A549 (cell line): Measurements from ENCODE around the gene ZNF324. TPM values are rescaled to one million over a fixed set of nuclear protein-coding genes. Genes with fewer than 3 reads are reported as not detected.
A peak's percentile ranks its signal among the peaks of the same experiment; 100 is the strongest.

Experiments used
- ATAC-seq, 2 experiments: fragments of 200-7000 bp in 1 of 2; fragments of >200 bp in 1 of 2; cut with Nextera tagmentation in 1 of 2; cut with Tn5 transposase in 1 of 2; 3 replicates each; pipeline versions ENCODE4 v1.8.0 to v1.9.1; 2018 to 2020; ENCODE audit warnings: mild to moderate bottlenecking in 1 of 2, moderate library complexity in 1 of 2
- CTCF ChIA-PET: fragments of 300-600 bp; sonication (Branson Sonifier 250); formaldehyde crosslinking; extraction: SDS; loops from one replicate; lab custom pipeline; 2021; ENCODE audit warnings: antibody characterized with exemption, inconsistent platforms; lab: Yijun Ruan, JAX
- POLR2A ChIA-PET: fragments of 350-600 bp; formaldehyde crosslinking; extraction: SDS; loops from one replicate; lab custom pipeline; 2021; ENCODE audit warnings: antibody characterized with exemption, inconsistent platforms; lab: Yijun Ruan, JAX
- DNase-seq, 2 experiments: peaks; one replicate each; pipeline versions ENCODE4 v3.0.0 to v3.0.0-alpha.2; 2011 to 2016; ENCODE audit warnings: low read depth in 1 of 2, low spot score in 1 of 2
- FAIRE-seq: peaks from 2 replicates; lab custom pipeline; 2011; peaks lifted over from hg19 to GRCh38; lab: Jason Lieb, UNC
- H3K27ac ChIP-seq, 2 experiments: fragments of >200 bp; sonication (Bioruptor Twin); formaldehyde crosslinking; 3 replicates each; pipeline ENCODE4 v1.5.1; 2016 to 2017
- H3K4me1 ChIP-seq: fragments of >200 bp; sonication (Bioruptor Twin); formaldehyde crosslinking; 3 replicates; pipeline ENCODE4 v1.6.1; 2016
- H3K4me2 ChIP-seq: fragments of >200 bp; sonication (Bioruptor Twin); formaldehyde crosslinking; 3 replicates; pipeline ENCODE4 v1.6.1; 2016
- H3K4me3 ChIP-seq: fragments of >200 bp; sonication (Bioruptor Twin); formaldehyde crosslinking; 3 replicates; pipeline ENCODE4 v1.5.1; 2016
- H3K9me3 ChIP-seq: fragments of >200 bp; sonication (Bioruptor Twin); formaldehyde crosslinking; 3 replicates; pipeline ENCODE4 v1.6.1; 2016
- CBX2 ChIP-seq: fragments of 200-600 bp; sonication (generic); IDR thresholded peaks from 2 replicates; pipeline ENCODE4 v1.6.1; 2016; ENCODE audit warnings: low read depth, mild to moderate bottlenecking, borderline replicate concordance
- CBX8 ChIP-seq: fragments of 200-600 bp; sonication (generic); IDR thresholded peaks from 2 replicates; pipeline ENCODE4 v1.6.1; 2016
- CEBPB ChIP-seq, 2 experiments: fragments of >200 bp in 1 of 2; sonication (Bioruptor Twin) in 1 of 2; formaldehyde crosslinking in 1 of 2; IDR thresholded peaks; 2 replicates each; pipeline ENCODE4 v1.6.1; 2012 to 2016
- CHD2 ChIP-seq: fragments of 150-350 bp; IDR thresholded peaks from 2 replicates; pipeline ENCODE4 v1.6.1; 2014; ENCODE audit warnings: low read length; ENCODE audit not compliant: partially characterized antibody
- CHD4 ChIP-seq: fragments of 200-600 bp; sonication (generic); IDR thresholded peaks from 2 replicates; pipeline ENCODE4 v1.6.1; 2016; ENCODE audit warnings: antibody characterized with exemption, mild to moderate bottlenecking, borderline replicate concordance
- EHMT2 ChIP-seq: fragments of 200-600 bp; sonication (generic); IDR thresholded peaks from 2 replicates; pipeline ENCODE4 v1.6.1; 2016; ENCODE audit warnings: antibody characterized with exemption, low read depth, mild to moderate bottlenecking, moderate library complexity
- FOXS1 ChIP-seq: fragments of 250-450 bp; sonication (Bioruptor Pico); IDR thresholded peaks from 2 replicates; pipeline ENCODE4 v1.5.0; 2020; ENCODE audit warnings: mild to moderate bottlenecking, moderate library complexity
- GATA3 ChIP-seq: IDR thresholded peaks from 2 replicates; pipeline ENCODE4 v1.6.1; 2012; ENCODE audit warnings: borderline replicate concordance
- HDAC2 ChIP-seq: fragments of 200-600 bp; sonication (generic); IDR thresholded peaks from 2 replicates; pipeline ENCODE4 v1.6.1; 2016
- HEYL ChIP-seq: fragments of 250-450 bp; sonication (Bioruptor Pico); IDR thresholded peaks from 2 replicates; pipeline ENCODE4 v1.8.0; 2021; ENCODE audit warnings: mild to moderate bottlenecking, moderate library complexity
- HOXB5 ChIP-seq: fragments of 250-450 bp; sonication (Bioruptor Pico); IDR thresholded peaks from 2 replicates; pipeline ENCODE4 v1.5.0; 2020; ENCODE audit warnings: mild to moderate bottlenecking, moderate library complexity
- JUN ChIP-seq, 2 experiments: fragments of >200 bp; sonication (Bioruptor Twin); formaldehyde crosslinking; IDR thresholded peaks; 2 replicates in 1 of 2; 3 replicates in 1 of 2; pipeline ENCODE4 v1.6.1; 2016 to 2017
- KDM1A ChIP-seq: fragments of 200-600 bp; sonication (generic); IDR thresholded peaks from 2 replicates; pipeline ENCODE4 v1.6.1; 2016; ENCODE audit warnings: low read depth, mild to moderate bottlenecking
- MAFK ChIP-seq: fragments of 450-650 bp; IDR thresholded peaks from 2 replicates; pipeline ENCODE4 v1.6.1; 2014; ENCODE audit not compliant: partially characterized antibody
- MAZ ChIP-seq: fragments of 150-350 bp; IDR thresholded peaks from 2 replicates; pipeline ENCODE4 v1.6.1; 2014; ENCODE audit warnings: antibody characterized with exemption, low read depth, low read length, borderline replicate concordance
- NPAS2 ChIP-seq: fragments of 250-450 bp; sonication (Bioruptor Pico); IDR thresholded peaks from 2 replicates; pipeline ENCODE4 v1.8.0; 2022; ENCODE audit warnings: mild to moderate bottlenecking, moderate library complexity, borderline replicate concordance
- NR3C1 ChIP-seq: fragments of >200 bp; sonication (Bioruptor Twin); formaldehyde crosslinking; IDR thresholded peaks from 3 replicates; pipeline ENCODE4 v1.6.1; 2017
- POLR2AphosphoS2 ChIP-seq: conservative IDR thresholded peaks from 2 replicates; pipeline ENCODE4 v1.6.1; 2012; ENCODE audit warnings: low read length, improper control_type of control experiment, inconsistent platforms
- RAD21 ChIP-seq, 2 experiments: fragments of >200 bp in 1 of 2; sonication (Bioruptor Twin) in 1 of 2; formaldehyde crosslinking in 1 of 2; IDR thresholded peaks in 1 of 2; conservative IDR thresholded peaks in 1 of 2; 2 replicates in 1 of 2; 3 replicates in 1 of 2; pipeline ENCODE4 v1.6.1; 2012 to 2018; ENCODE audit warnings: inconsistent platforms in 1 of 2
- RARB ChIP-seq: fragments of 250-450 bp; sonication (Bioruptor Pico); IDR thresholded peaks from 2 replicates; pipeline ENCODE4 v1.8.0; 2021; ENCODE audit warnings: mild to moderate bottlenecking, moderate library complexity
- SMC3 ChIP-seq: fragments of >200 bp; sonication (Bioruptor Twin); formaldehyde crosslinking; IDR thresholded peaks from 3 replicates; pipeline ENCODE4 v1.6.1; 2018; ENCODE audit warnings: inconsistent platforms
- SREBF2 ChIP-seq: fragments of 450-650 bp; IDR thresholded peaks from 2 replicates; pipeline ENCODE4 v1.6.1; 2014; ENCODE audit warnings: mild to moderate bottlenecking, moderate library complexity
- TP53 ChIP-seq: fragments of 250-450 bp; sonication (Bioruptor Pico); IDR thresholded peaks from 2 replicates; pipeline ENCODE4 v1.5.0; 2021; ENCODE audit warnings: mild to moderate bottlenecking, moderate library complexity
- ZNF302 ChIP-seq: fragments of 250-450 bp; sonication (Bioruptor Pico); IDR thresholded peaks from 2 replicates; pipeline ENCODE4 v1.9.0; 2021; ENCODE audit warnings: inconsistent platforms, mild to moderate bottlenecking, moderate library complexity
- ZSCAN20 ChIP-seq: fragments of 250-450 bp; sonication (Bioruptor Pico); IDR thresholded peaks from 2 replicates; pipeline ENCODE4 v1.8.0; 2022; ENCODE audit warnings: mild to moderate bottlenecking, moderate library complexity
- WGBS: methylation state at CpG from one replicate; pipeline ENCODE4 v1.1.6; 2017; ENCODE audit errors: missing lambda C conversion rate; 5-methylcytosine and 5-hydroxymethylcytosine counted together
- polyA minus RNA-seq: library from RNA; depleted of rRNA, polyadenylated mRNA; stranded (reverse); fragments of >200 nt; gene quantifications from 2 replicates; pipeline ENCODE4 v1.2.3, GENCODE V29; 2011; rRNA and poly(A)+ RNA removed
- polyA plus RNA-seq, 4 experiments: library from polyadenylated mRNA; depleted of rRNA in 3 of 4; stranded (reverse); fragments of >200 nt; fragmentation: RNase III in 1 of 4; extraction: RNeasy Plus Mini Kit Qiagen cat#74134 plus additional on column Dnase treatment in 1 of 4; gene quantifications; 2 replicates in 3 of 4; 3 replicates in 1 of 4; pipeline ENCODE4 v1.2.3, GENCODE V29; 2011 to 2017
- TF ChIP-seq, protein P1 (sequence below): fragments of 250-450 bp; sonication (Bioruptor Pico); IDR thresholded peaks from 2 replicates; pipeline ENCODE4 v1.5.0; 2020; ENCODE audit warnings: low read depth, mild to moderate bottlenecking, moderate library complexity
- TF ChIP-seq, protein P2 (sequence below): fragments of 150-350 bp; IDR thresholded peaks from 2 replicates; pipeline ENCODE4 v1.6.1; 2014; ENCODE audit warnings: low read depth, mild to moderate bottlenecking, low read length
- TF ChIP-seq, protein P3 (sequence below): fragments of 250-450 bp; sonication (Bioruptor Pico); IDR thresholded peaks from 2 replicates; pipeline ENCODE4 v1.5.0; 2021; ENCODE audit warnings: mild to moderate bottlenecking, moderate library complexity, borderline replicate concordance
- TF ChIP-seq, protein P4 (sequence below): fragments of >200 bp; sonication (Bioruptor Twin); formaldehyde crosslinking; IDR thresholded peaks from 3 replicates; pipeline ENCODE4 v1.5.1; 2016
- TF ChIP-seq, protein P5 (sequence below): fragments of 200-600 bp; sonication (generic); IDR thresholded peaks from 2 replicates; pipeline ENCODE4 v1.6.1; 2016; ENCODE audit warnings: antibody characterized with exemption, mild to moderate bottlenecking, moderate library complexity

Gene ZNF324
- polyA plus RNA-seq (2011; rRNA removed) = 3.0 and 3.1 TPM in 2 replicates
- polyA plus RNA-seq (2012; cell fraction: cytosol; rRNA removed) = 3.6 and 5.1 TPM in 2 replicates
- 6.9 and 10.0 TPM in 2 replicates for polyA plus RNA-seq (2012; cell fraction: nucleus; rRNA removed)
- polyA plus RNA-seq (2017; fragmentation: RNase III; extraction: RNeasy Plus Mini Kit Qiagen cat#74134 plus additional on column Dnase treatment) = 6.4 to 6.9 TPM (median 6.9 TPM) in 3 replicates
- 8.1 and 9.8 TPM in 2 replicates for polyA minus RNA-seq

DNA sequence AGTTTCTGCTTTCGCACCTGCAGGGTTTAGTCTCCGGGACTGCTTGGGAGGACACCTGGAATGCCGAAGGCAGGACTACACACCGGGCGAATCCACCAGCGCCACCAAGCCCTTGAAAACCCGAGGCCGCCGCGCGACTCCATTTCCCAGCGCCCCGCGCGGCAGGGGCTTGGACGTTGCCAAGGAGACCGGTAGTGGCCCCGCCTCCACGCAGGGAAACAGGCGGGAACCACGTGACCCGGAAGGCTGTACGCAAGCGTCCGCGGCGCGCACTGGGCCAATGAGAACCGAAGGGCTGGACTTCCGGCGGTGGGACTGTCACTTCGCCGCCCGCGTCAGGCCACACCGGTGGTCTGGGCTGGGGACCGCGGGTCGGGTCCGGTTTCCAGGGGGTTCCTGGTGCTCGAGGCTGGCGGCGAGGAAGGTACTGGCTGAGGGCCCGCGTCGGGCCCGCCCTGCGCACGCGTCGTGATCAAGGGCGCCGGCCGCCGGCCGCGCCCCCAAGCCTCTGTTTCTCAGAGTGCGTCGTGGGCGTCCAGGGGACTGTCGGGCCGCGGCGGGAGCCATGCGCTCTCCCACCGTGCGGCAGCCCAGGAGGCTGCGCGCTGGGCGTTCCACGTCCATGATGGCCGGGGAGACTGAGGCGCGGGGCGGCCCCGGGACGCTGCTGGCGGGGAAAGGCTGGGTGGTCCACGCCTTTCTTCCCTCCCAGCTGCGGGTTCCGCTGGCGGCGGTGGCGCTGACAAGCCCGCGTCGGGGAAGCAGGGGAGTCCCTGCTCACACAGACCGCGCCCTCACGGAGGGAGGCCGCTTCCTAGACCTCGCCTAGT is at the start of gene ZNF324:
Gene ZNF324 (plus strand): TSS at position 321 of the 830 bp plus-strand sequence. CDS start 2,106 bp downstream, outside the sequence.
- Histone ChIP-seq H3K9me3 (no peaks in the 10 kb centered on the region), H3K4me2 (peak within 1 kb of the TSS; percentile 91), H3K27ac (peak within 1 kb of the TSS; percentile 77 to 82), H3K4me3 (peak within 1 kb of the TSS; percentile 97), H3K4me1 (peaks cover 6% of the 10 kb centered on the region; the same call in 2 of the 3 replicates)
- peak; percentile 91 to 96 for ATAC-seq
- ChIA-PET POLR2A (interaction anchor here (2.2 kb wide), 1 partner anchor 59 kb away, joined by 7 read pairs; the partner anchor contains the start of gene ZNF584), CTCF (interaction anchor here (1.4 to 2.0 kb wide), 2 partner anchors 10 to 33 kb away, joined by 3 to 4 read pairs; no protein-coding TSS in a partner anchor)
- FAIRE-seq = peak; percentile 84
- 2% methylated on average over 12 of the region's 92 CpGs for WGBS
- DNase-seq = peak; percentile 98 to 99
- TF ChIP-seq CHD4 (no peak), JUN (IDR thresholded peaks at IDR 0.05) (peak in 1 of 2 experiments; percentile 42; a peak in 2 of 5 replicates), SMC3 (no peak), CBX8 (no peak), RARB (CRISPR knock-in tag) (no peak), ZSCAN20 (CRISPR knock-in tag) (no peak), HOXB5 (CRISPR knock-in tag) (no peak), CEBPB (IDR thresholded peaks at IDR 0.05) (no peak), HEYL (CRISPR knock-in tag) (no peak), TP53 (no peak), RAD21 (conservative IDR thresholded peaks at IDR 0.05 in 1 of 2, IDR thresholded peaks at IDR 0.05 in 1 of 2) (no peak), SREBF2 (no peak), NR3C1 (no peak), MAZ (no peak), POLR2AphosphoS2 (no peak), FOXS1 (CRISPR knock-in tag) (no peak), HDAC2 (no peak), KDM1A (no peak), CBX2 (no peak), GATA3 (no peak), MAFK (no peak), ZNF302 (no peak), NPAS2 (CRISPR knock-in tag) (no peak), CHD2 (no peak), EHMT2 (no peak)
- TF ChIP-seq, protein P1, sequence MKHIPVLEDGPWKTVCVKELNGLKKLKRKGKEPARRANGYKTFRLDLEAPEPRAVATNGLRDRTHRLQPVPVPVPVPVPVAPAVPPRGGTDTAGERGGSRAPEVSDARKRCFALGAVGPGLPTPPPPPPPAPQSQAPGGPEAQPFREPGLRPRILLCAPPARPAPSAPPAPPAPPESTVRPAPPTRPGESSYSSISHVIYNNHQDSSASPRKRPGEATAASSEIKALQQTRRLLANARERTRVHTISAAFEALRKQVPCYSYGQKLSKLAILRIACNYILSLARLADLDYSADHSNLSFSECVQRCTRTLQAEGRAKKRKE (CRISPR knock-in tag) = no peak
- TF ChIP-seq, protein P2, sequence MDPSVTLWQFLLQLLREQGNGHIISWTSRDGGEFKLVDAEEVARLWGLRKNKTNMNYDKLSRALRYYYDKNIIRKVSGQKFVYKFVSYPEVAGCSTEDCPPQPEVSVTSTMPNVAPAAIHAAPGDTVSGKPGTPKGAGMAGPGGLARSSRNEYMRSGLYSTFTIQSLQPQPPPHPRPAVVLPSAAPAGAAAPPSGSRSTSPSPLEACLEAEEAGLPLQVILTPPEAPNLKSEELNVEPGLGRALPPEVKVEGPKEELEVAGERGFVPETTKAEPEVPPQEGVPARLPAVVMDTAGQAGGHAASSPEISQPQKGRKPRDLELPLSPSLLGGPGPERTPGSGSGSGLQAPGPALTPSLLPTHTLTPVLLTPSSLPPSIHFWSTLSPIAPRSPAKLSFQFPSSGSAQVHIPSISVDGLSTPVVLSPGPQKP = no peak
- TF ChIP-seq, protein P3, sequence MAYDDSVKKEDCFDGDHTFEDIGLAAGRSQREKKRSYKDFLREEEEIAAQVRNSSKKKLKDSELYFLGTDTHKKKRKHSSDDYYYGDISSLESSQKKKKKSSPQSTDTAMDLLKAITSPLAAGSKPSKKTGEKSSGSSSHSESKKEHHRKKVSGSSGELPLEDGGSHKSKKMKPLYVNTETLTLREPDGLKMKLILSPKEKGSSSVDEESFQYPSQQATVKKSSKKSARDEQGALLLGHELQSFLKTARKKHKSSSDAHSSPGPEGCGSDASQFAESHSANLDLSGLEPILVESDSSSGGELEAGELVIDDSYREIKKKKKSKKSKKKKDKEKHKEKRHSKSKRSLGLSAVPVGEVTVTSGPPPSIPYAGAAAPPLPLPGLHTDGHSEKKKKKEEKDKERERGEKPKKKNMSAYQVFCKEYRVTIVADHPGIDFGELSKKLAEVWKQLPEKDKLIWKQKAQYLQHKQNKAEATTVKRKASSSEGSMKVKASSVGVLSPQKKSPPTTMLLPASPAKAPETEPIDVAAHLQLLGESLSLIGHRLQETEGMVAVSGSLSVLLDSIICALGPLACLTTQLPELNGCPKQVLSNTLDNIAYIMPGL (CRISPR knock-in tag) = no peak
- TF ChIP-seq, protein P4, sequence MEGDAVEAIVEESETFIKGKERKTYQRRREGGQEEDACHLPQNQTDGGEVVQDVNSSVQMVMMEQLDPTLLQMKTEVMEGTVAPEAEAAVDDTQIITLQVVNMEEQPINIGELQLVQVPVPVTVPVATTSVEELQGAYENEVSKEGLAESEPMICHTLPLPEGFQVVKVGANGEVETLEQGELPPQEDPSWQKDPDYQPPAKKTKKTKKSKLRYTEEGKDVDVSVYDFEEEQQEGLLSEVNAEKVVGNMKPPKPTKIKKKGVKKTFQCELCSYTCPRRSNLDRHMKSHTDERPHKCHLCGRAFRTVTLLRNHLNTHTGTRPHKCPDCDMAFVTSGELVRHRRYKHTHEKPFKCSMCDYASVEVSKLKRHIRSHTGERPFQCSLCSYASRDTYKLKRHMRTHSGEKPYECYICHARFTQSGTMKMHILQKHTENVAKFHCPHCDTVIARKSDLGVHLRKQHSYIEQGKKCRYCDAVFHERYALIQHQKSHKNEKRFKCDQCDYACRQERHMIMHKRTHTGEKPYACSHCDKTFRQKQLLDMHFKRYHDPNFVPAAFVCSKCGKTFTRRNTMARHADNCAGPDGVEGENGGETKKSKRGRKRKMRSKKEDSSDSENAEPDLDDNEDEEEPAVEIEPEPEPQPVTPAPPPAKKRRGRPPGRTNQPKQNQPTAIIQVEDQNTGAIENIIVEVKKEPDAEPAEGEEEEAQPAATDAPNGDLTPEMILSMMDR = no peak
- TF ChIP-seq, protein P5, sequence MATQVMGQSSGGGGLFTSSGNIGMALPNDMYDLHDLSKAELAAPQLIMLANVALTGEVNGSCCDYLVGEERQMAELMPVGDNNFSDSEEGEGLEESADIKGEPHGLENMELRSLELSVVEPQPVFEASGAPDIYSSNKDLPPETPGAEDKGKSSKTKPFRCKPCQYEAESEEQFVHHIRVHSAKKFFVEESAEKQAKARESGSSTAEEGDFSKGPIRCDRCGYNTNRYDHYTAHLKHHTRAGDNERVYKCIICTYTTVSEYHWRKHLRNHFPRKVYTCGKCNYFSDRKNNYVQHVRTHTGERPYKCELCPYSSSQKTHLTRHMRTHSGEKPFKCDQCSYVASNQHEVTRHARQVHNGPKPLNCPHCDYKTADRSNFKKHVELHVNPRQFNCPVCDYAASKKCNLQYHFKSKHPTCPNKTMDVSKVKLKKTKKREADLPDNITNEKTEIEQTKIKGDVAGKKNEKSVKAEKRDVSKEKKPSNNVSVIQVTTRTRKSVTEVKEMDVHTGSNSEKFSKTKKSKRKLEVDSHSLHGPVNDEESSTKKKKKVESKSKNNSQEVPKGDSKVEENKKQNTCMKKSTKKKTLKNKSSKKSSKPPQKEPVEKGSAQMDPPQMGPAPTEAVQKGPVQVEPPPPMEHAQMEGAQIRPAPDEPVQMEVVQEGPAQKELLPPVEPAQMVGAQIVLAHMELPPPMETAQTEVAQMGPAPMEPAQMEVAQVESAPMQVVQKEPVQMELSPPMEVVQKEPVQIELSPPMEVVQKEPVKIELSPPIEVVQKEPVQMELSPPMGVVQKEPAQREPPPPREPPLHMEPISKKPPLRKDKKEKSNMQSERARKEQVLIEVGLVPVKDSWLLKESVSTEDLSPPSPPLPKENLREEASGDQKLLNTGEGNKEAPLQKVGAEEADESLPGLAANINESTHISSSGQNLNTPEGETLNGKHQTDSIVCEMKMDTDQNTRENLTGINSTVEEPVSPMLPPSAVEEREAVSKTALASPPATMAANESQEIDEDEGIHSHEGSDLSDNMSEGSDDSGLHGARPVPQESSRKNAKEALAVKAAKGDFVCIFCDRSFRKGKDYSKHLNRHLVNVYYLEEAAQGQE = no peak
